ENCODE data around the gene MTCL1. TPM values are rescaled to one million over a fixed set of nuclear protein-coding genes. Genes with fewer than 3 reads are reported as not detected.

MTCL1 gene
- total RNA-seq, 5 donors from 2014 or later (not counting 1 experiment from before 2014, with no cell fraction given), result 0.40 to 0.98 (median 0.83) TPM

GRCh38 chr18:8858888-8859511, 153.6 kb downstream of the MTCL1 start:
- CTCF ChIA-PET, result no interaction called here
- Mint-ChIP-seq H3K27me3 (peaks cover 11 to 14% of the 10 kb centered on the region in 2 donors), H3K27ac (no peak overlapping the region)

GRCh38 chr18:8860845-8861642, 155.7 kb downstream of the MTCL1 start:
- Mint-ChIP-seq H3K4me3 (no peak overlapping the region), H3K9me3 (no peaks in the 10 kb centered on the region), H3K27ac (no peak overlapping the region), H3K36me3 (no peaks in the 10 kb centered on the region), H3K4me1 (no peaks in the 10 kb centered on the region), H3K27me3 (peaks cover 3 to 5% of the 10 kb centered on the region in 2 donors)
- no peaks in the 10 kb centered on the region for H3K36me3 ChIP-seq (ENCODE audit: control insufficient read depth in 2 of 2, extremely low read depth in 1 of 2, insufficient read depth in 1 of 2, low read length in 1 of 2)
- H3K4me1 ChIP-seq (ENCODE audit: control insufficient read depth in 1 of 2, extremely low read depth in 1 of 2, insufficient read depth in 2 of 2, low read length in 2 of 2), result no peaks in the 10 kb centered on the region
- H3K27ac ChIP-seq (ENCODE audit: low read length), result no peak overlapping the region
- ChIA-PET CTCF (interaction anchor here in 1 of 2 donors (0.5 kb wide), 1 partner anchor 385 kb away, joined by 8 read pairs; no protein-coding TSS in a partner anchor), POLR2A (no interaction called here)
- 68% methylated on average over 5 of the region's 6 CpGs for WGBS (ENCODE audit: insufficient coverage)
- ATAC-seq (replicated peaks in 1 of 4), result no peak
- H3K4me3 ChIP-seq (ENCODE audit: control insufficient read depth in 1 of 2, extremely low read depth in 1 of 2, low read length in 1 of 2), result no peak overlapping the region
- H3K27me3 ChIP-seq (replicated peaks in 1 of 2; ENCODE audit: control insufficient read depth in 2 of 2, extremely low read depth in 1 of 2, insufficient read depth in 2 of 2, low read length in 1 of 2), result peaks cover 0 to 2% of the 10 kb centered on the region in 2 experiments
- DNase-seq, result no peak
- H3K9me3 ChIP-seq, result no peaks in the 10 kb centered on the region

More at GRCh38 chr18:8858888-8859511, 153.6 kb downstream of the MTCL1 start:
- H3K4me3 Mint-ChIP-seq, result no peak overlapping the region
- ATAC-seq (replicated peaks in 1 of 4), result no peak
- Histone ChIP-seq H3K9me3 (no peaks in the 10 kb centered on the region), H3K4me3 (ENCODE audit: control insufficient read depth in 1 of 2, extremely low read depth in 1 of 2, low read length in 1 of 2) (no peak overlapping the region), H3K27ac (ENCODE audit: low read length) (no peak overlapping the region), H3K27me3 (replicated peaks in 1 of 2; ENCODE audit: control insufficient read depth in 2 of 2, extremely low read depth in 1 of 2, insufficient read depth in 2 of 2, low read length in 1 of 2) (peaks cover 0 to 6% of the 10 kb centered on the region in 2 experiments), H3K4me1 (ENCODE audit: control insufficient read depth in 1 of 2, extremely low read depth in 1 of 2, insufficient read depth in 2 of 2, low read length in 2 of 2) (no peaks in the 10 kb centered on the region), H3K36me3 (ENCODE audit: control insufficient read depth in 2 of 2, extremely low read depth in 1 of 2, insufficient read depth in 1 of 2, low read length in 1 of 2) (no peaks in the 10 kb centered on the region)
- no peaks in the 10 kb centered on the region for H3K9me3 Mint-ChIP-seq
- POLR2A ChIA-PET, result no interaction called here
- H3K36me3 Mint-ChIP-seq, result no peaks in the 10 kb centered on the region
- DNase-seq, result no peak
- no peaks in the 10 kb centered on the region for H3K4me1 Mint-ChIP-seq
- WGBS (ENCODE audit: insufficient coverage), result no CpG with 5 or more reads among the region's 1 CpG

GRCh38 chr18:8863427-8863826, 158.1 kb downstream of the MTCL1 start:
- Histone ChIP-seq H3K9me3 (no peaks in the 10 kb centered on the region), H3K4me1 (ENCODE audit: control insufficient read depth in 1 of 2, extremely low read depth in 1 of 2, insufficient read depth in 2 of 2, low read length in 2 of 2) (no peaks in the 10 kb centered on the region), H3K27ac (ENCODE audit: low read length) (no peak overlapping the region), H3K27me3 (replicated peaks in 1 of 2; ENCODE audit: control insufficient read depth in 2 of 2, extremely low read depth in 1 of 2, insufficient read depth in 2 of 2, low read length in 1 of 2) (peaks cover 0 to 2% of the 10 kb centered on the region in 2 experiments), H3K4me3 (ENCODE audit: control insufficient read depth in 1 of 2, extremely low read depth in 1 of 2, low read length in 1 of 2) (no peak overlapping the region), H3K36me3 (ENCODE audit: control insufficient read depth in 2 of 2, extremely low read depth in 1 of 2, insufficient read depth in 1 of 2, low read length in 1 of 2) (no peaks in the 10 kb centered on the region)
- ATAC-seq (replicated peaks in 1 of 4) (no peak), DNase-seq (no peak)
- Mint-ChIP-seq H3K27ac (no peak overlapping the region), H3K4me1 (no peaks in the 10 kb centered on the region), H3K4me3 (no peak overlapping the region), H3K9me3 (no peaks in the 10 kb centered on the region), H3K27me3 (no peaks in the 10 kb centered on the region), H3K36me3 (no peaks in the 10 kb centered on the region)
- POLR2A ChIA-PET, result no interaction called here
- CTCF ChIA-PET, result no interaction called here
- WGBS (ENCODE audit: insufficient coverage), result 96% methylated on average over 2 of the region's 3 CpGs

GRCh38 chr18:8865934-8866333, 160.6 kb downstream of the MTCL1 start:
- Mint-ChIP-seq H3K27me3 (no peaks in the 10 kb centered on the region), H3K4me3 (no peak overlapping the region), H3K27ac (no peak overlapping the region), H3K4me1 (no peaks in the 10 kb centered on the region), H3K9me3 (no peaks in the 10 kb centered on the region), H3K36me3 (no peaks in the 10 kb centered on the region)
- DNase-seq (no peak), ATAC-seq (replicated peaks in 1 of 4) (no peak)
- no peaks in the 10 kb centered on the region for H3K4me1 ChIP-seq (ENCODE audit: control insufficient read depth in 1 of 2, extremely low read depth in 1 of 2, insufficient read depth in 2 of 2, low read length in 2 of 2)
- POLR2A ChIA-PET, result no interaction called here
- WGBS (ENCODE audit: insufficient coverage), result 92% methylated on average over 2 of the region's 4 CpGs
- CTCF ChIA-PET, result no interaction called here
- H3K4me3 ChIP-seq (ENCODE audit: control insufficient read depth in 1 of 2, extremely low read depth in 1 of 2, low read length in 1 of 2), result no peak overlapping the region
- H3K36me3 ChIP-seq (ENCODE audit: control insufficient read depth in 2 of 2, extremely low read depth in 1 of 2, insufficient read depth in 1 of 2, low read length in 1 of 2), result no peaks in the 10 kb centered on the region
- H3K9me3 ChIP-seq, result no peaks in the 10 kb centered on the region
- H3K27ac ChIP-seq (ENCODE audit: low read length), result no peak overlapping the region
- H3K27me3 ChIP-seq (replicated peaks in 1 of 2; ENCODE audit: control insufficient read depth in 2 of 2, extremely low read depth in 1 of 2, insufficient read depth in 2 of 2, low read length in 1 of 2), result peaks cover 0 to 2% of the 10 kb centered on the region in 2 experiments

- POLR2A ChIA-PET, result no interaction called here
- no peak overlapping the region for H3K27ac Mint-ChIP-seq
These were observed 161.3 kb downstream of the MTCL1 start for GRCh38 chr18:8866679-8867078.

GRCh38 chr18:8868276-8868675, 162.9 kb downstream of the MTCL1 start:
- H3K4me3 Mint-ChIP-seq, result no peak overlapping the region
- POLR2A ChIA-PET, result no interaction called here

More at GRCh38 chr18:8866679-8867078, 161.3 kb downstream of the MTCL1 start:
- CTCF ChIA-PET, result no interaction called here
- no peak overlapping the region for H3K4me3 ChIP-seq (ENCODE audit: control insufficient read depth in 1 of 2, extremely low read depth in 1 of 2, low read length in 1 of 2)
- no peak for ATAC-seq (replicated peaks in 1 of 4)
- Mint-ChIP-seq H3K4me3 (no peak overlapping the region), H3K27me3 (no peaks in the 10 kb centered on the region), H3K36me3 (no peaks in the 10 kb centered on the region), H3K4me1 (no peaks in the 10 kb centered on the region), H3K9me3 (no peaks in the 10 kb centered on the region)
- DNase-seq, result no peak
- peaks cover 0 to 2% of the 10 kb centered on the region in 2 experiments for H3K27me3 ChIP-seq (replicated peaks in 1 of 2; ENCODE audit: control insufficient read depth in 2 of 2, extremely low read depth in 1 of 2, insufficient read depth in 2 of 2, low read length in 1 of 2)
- WGBS (ENCODE audit: insufficient coverage), result 78% methylated on average over 1 of the region's 1 CpG
- H3K27ac ChIP-seq (ENCODE audit: low read length), result no peak overlapping the region
- H3K9me3 ChIP-seq, result no peaks in the 10 kb centered on the region
- H3K36me3 ChIP-seq (ENCODE audit: control insufficient read depth in 2 of 2, extremely low read depth in 1 of 2, insufficient read depth in 1 of 2, low read length in 1 of 2), result no peaks in the 10 kb centered on the region
- H3K4me1 ChIP-seq (ENCODE audit: control insufficient read depth in 1 of 2, extremely low read depth in 1 of 2, insufficient read depth in 2 of 2, low read length in 2 of 2), result no peaks in the 10 kb centered on the region

More at GRCh38 chr18:8868276-8868675, 162.9 kb downstream of the MTCL1 start:
- DNase-seq, result no peak
- no peaks in the 10 kb centered on the region for H3K36me3 Mint-ChIP-seq
- CTCF ChIA-PET, result no interaction called here
- H3K27me3 Mint-ChIP-seq, result no peaks in the 10 kb centered on the region
- Histone ChIP-seq H3K27ac (ENCODE audit: low read length) (no peak overlapping the region), H3K9me3 (no peaks in the 10 kb centered on the region), H3K36me3 (ENCODE audit: control insufficient read depth in 2 of 2, extremely low read depth in 1 of 2, insufficient read depth in 1 of 2, low read length in 1 of 2) (no peaks in the 10 kb centered on the region), H3K27me3 (replicated peaks in 1 of 2; ENCODE audit: control insufficient read depth in 2 of 2, extremely low read depth in 1 of 2, insufficient read depth in 2 of 2, low read length in 1 of 2) (peaks cover 0 to 2% of the 10 kb centered on the region in 2 experiments), H3K4me3 (ENCODE audit: control insufficient read depth in 1 of 2, extremely low read depth in 1 of 2, low read length in 1 of 2) (no peak overlapping the region), H3K4me1 (ENCODE audit: control insufficient read depth in 1 of 2, extremely low read depth in 1 of 2, insufficient read depth in 2 of 2, low read length in 2 of 2) (no peaks in the 10 kb centered on the region)
- H3K27ac Mint-ChIP-seq, result no peak overlapping the region
- WGBS (ENCODE audit: insufficient coverage), result 86% methylated on average over 4 of the region's 4 CpGs
- no peak for ATAC-seq (replicated peaks in 1 of 4)
- H3K9me3 Mint-ChIP-seq, result no peaks in the 10 kb centered on the region
- H3K4me1 Mint-ChIP-seq, result no peaks in the 10 kb centered on the region

Data from T-cell (primary cell).